Kidney (tissue), 14 donors: ENCODE measurements around the gene FKBP4. TPM values are rescaled to one million over a fixed set of nuclear protein-coding genes. Genes with fewer than 3 reads are reported as not detected.

ENCODE experiments used
- DNase-seq, 5 donors: peaks; one replicate each; pipeline ENCODE4 v3.0.0-alpha.2; 2013 to 2020
- FAIRE-seq: peaks from 2 replicates; lab custom pipeline; 2012; peaks lifted over from hg19 to GRCh38; lab: Jason Lieb, UNC
- H3K27ac ChIP-seq, 2 donors: one replicate each; pipeline ENCODE4 v1.7.0; 2013; ENCODE audit warnings: low read depth in 2 of 2, low read length in 2 of 2, inconsistent platforms in 1 of 2
- H3K27me3 ChIP-seq: one replicate; pipeline ENCODE4 v1.7.1; 2013; ENCODE audit warnings: low read length, inconsistent platforms; ENCODE audit not compliant: control insufficient read depth, insufficient read depth
- H3K36me3 ChIP-seq, 3 donors: one replicate each; pipeline versions ENCODE4 v1.7.0 to v1.7.1; 2013; ENCODE audit warnings: low read length in 3 of 3, control low read depth in 1 of 3, inconsistent platforms in 1 of 3; ENCODE audit not compliant: insufficient read depth in 3 of 3, control insufficient read depth in 2 of 3
- H3K4me1 ChIP-seq, 3 donors: one replicate each; pipeline versions ENCODE4 v1.7.0 to v1.7.1; 2013; ENCODE audit warnings: low read length in 3 of 3, inconsistent platforms in 1 of 3, low read depth in 1 of 3; ENCODE audit not compliant: control insufficient read depth in 2 of 3, insufficient read depth in 2 of 3
- H3K4me3 ChIP-seq, 3 donors: one replicate each; pipeline versions ENCODE4 v1.7.0 to v1.8.1; 2013; ENCODE audit warnings: low read length in 3 of 3, control low read depth in 1 of 3, inconsistent platforms in 1 of 3
- H3K9ac ChIP-seq, 3 donors: one replicate each; pipeline versions ENCODE4 v1.7.0 to v1.7.1; 2013; ENCODE audit warnings: low read length in 3 of 3, control low read depth in 1 of 3, inconsistent platforms in 1 of 3
- H3K9me3 ChIP-seq, 3 donors: one replicate each; pipeline versions ENCODE4 v1.7.0 to v1.7.1; 2013; ENCODE audit warnings: low read length in 3 of 3, control low read depth in 1 of 3, inconsistent platforms in 1 of 3; ENCODE audit not compliant: control insufficient read depth in 2 of 3, insufficient read depth in 1 of 3
- CTCF ChIP-seq: IDR thresholded peaks from 3 replicates; pipeline ENCODE4 v1.5.1; 2012; ENCODE audit warnings: mild to moderate bottlenecking, moderate library complexity, borderline replicate concordance; ENCODE audit not compliant: insufficient read depth; ENCODE audit errors: extremely low read depth
- intact Hi-C: fragments of 100-400 bp; cut with DNase I; formaldehyde crosslinking; loops from one replicate; pipeline ENCODE4 v1.11.1; 2022
- polyA plus RNA-seq: library from polyadenylated mRNA; stranded (reverse); fragments of 350-450 nt; fragmentation: Illumina TruSeq; extraction: RNeasy Lipid Tissue Mini Kit (QIAGEN cat#74804); gene quantifications from one replicate; pipeline ENCODE4 v1.2.3, GENCODE V29; 2014; ENCODE audit warnings: low read depth, low replicate concordance; ENCODE audit not compliant: insufficient read depth
- total RNA-seq: library from RNA; stranded (reverse); fragmentation: NEBNext Ultra II Directional; extraction: Animal tissue kit (Norgen Biotek cat#: 25700); gene quantifications from one replicate; pipeline ENCODE4 v1.2.1, GENCODE V29; 2021
- donor health status: control.
- donor health status: control.
- donor health status: control.
- donor health status: control.
- donor health status: control.
- donor health status: DM: yes; HTN: yes; CAD: no.
- donor health status: Normal renal cell carcinoma (clear cell type).

The FKBP4 gene
- total and polyA plus RNA-seq, 2 donors from 2014 or later, result 70.2 to 114 TPM

- H3K9me3 ChIP-seq, result no peaks in the 10 kb centered on the region
- no peak overlapping the region for H3K27ac ChIP-seq
- H3K9ac ChIP-seq, result no peak overlapping the region
- no peak overlapping the region for H3K4me3 ChIP-seq
- no peaks in the 10 kb centered on the region for H3K27me3 ChIP-seq
- FAIRE-seq (no peak), DNase-seq (no peak)
- no peak for TF ChIP-seq CTCF
- H3K36me3 ChIP-seq, result peaks cover 0 to 6% (median 0%) of the 10 kb centered on the region in 3 donors
- intact Hi-C loops, result no loop called here
- peaks cover 0 to 14% (median 0%) of the 10 kb centered on the region in 3 donors for H3K4me1 ChIP-seq
Observed at GRCh38 chr12:2841056-2841650, 46.4 kb downstream of the FKBP4 start.

DNA sequence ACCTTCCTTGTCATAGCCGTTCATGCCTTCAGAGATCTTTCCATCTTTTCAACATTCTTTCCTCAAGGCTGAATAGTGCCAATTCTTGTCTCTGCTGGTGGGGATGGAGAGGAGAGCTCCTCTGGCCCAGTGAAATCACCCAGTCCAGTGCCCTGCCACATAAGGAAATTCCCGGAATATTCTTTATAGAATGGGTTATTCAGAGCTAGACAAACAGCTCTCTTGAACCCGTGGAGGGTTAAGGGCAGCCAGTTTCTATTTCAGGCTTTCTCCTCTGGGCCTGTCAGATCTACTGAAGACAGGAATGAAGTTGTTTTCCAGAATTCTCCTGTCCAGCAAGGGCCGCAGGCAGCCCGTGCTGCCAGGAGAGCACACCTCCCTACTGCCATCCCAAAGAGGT is 48.2 kb downstream of the FKBP4 start:
- Histone ChIP-seq H3K27ac (peak overlapping the region; percentile 20 to 32), H3K9me3 (no peaks in the 10 kb centered on the region), H3K36me3 (peaks cover 0 to 6% (median 0%) of the 10 kb centered on the region in 3 donors), H3K27me3 (no peaks in the 10 kb centered on the region), H3K9ac (no peak overlapping the region), H3K4me3 (no peak overlapping the region), H3K4me1 (peaks cover 0 to 14% (median 0%) of the 10 kb centered on the region in 3 donors)
- DNase-seq (no peak), FAIRE-seq (no peak)
- intact Hi-C loops, result no loop called here
- no peak for TF ChIP-seq CTCF

DNA sequence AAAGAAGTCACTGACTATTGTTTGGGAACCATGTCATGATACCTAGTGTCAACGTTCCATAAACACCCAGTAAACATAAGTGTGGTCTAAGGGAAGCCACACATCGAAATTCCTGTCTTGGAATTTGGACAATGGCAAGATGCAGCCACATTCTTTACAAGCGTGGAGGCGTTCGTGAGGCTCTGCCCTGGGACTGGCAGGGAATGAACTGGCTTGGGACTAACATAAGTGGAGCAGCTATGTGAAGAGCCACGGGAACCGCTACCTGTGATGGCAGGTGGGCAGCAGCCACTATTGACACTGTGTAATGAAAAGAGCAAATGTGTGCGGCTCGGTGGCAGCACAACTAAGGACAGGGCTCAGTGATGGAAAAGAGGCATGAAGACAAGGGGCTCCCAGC is 50.0 kb downstream of the FKBP4 start:
- H3K4me3 ChIP-seq, result no peak overlapping the region
- no peaks in the 10 kb centered on the region for H3K27me3 ChIP-seq
- H3K9ac ChIP-seq, result no peak overlapping the region
- peaks cover 0 to 19% (median 6%) of the 10 kb centered on the region in 3 donors for H3K4me1 ChIP-seq
- peaks cover 0 to 6% (median 0%) of the 10 kb centered on the region in 3 donors for H3K36me3 ChIP-seq
- H3K27ac ChIP-seq, result peak overlapping the region in 1 of 2 donors; percentile 33
- DNase-seq (no peak), FAIRE-seq (no peak)
- intact Hi-C loops, result no loop called here
- no peaks in the 10 kb centered on the region for H3K9me3 ChIP-seq
- TF ChIP-seq CTCF, result no peak

- FAIRE-seq (no peak), DNase-seq (peak; percentile 53 to 90 (median 72))
- Histone ChIP-seq H3K4me1 (peaks cover 0 to 19% (median 8%) of the 10 kb centered on the region in 3 donors), H3K27ac (peak overlapping the region in 1 of 2 donors; percentile 38), H3K9ac (no peak overlapping the region), H3K9me3 (no peaks in the 10 kb centered on the region), H3K27me3 (no peaks in the 10 kb centered on the region), H3K36me3 (peaks cover 0 to 6% (median 0%) of the 10 kb centered on the region in 3 donors), H3K4me3 (no peak overlapping the region)
- intact Hi-C loops, result no loop called here
- TF ChIP-seq CTCF, result no peak
Observed at GRCh38 chr12:2845280-2845679, 50.5 kb downstream of the FKBP4 start.
